Aorta (tissue), 5 donors: ENCODE measurements around the gene MYO7B. TPM values are rescaled to one million over a fixed set of nuclear protein-coding genes. Genes with fewer than 3 reads are reported as not detected.

Experiments
- ATAC-seq: fragments of 200-7000 bp; cut with Tn5 transposase; one replicate; pipeline ENCODE4 v1.9.1; 2022; ENCODE audit warnings: moderate library complexity; ENCODE audit not compliant: low FRiP score
- DNase-seq, 2 donors: peaks; one replicate each; pipeline ENCODE4 v3.0.0-alpha.2; 2020
- H3K27ac ChIP-seq, 2 donors: one replicate each; pipeline ENCODE4 v1.5.1; 2013; ENCODE audit warnings: low read length in 2 of 2, mild to moderate bottlenecking in 2 of 2, moderate library complexity in 2 of 2, control low read depth in 1 of 2, inconsistent platforms in 1 of 2, low read depth in 1 of 2
- H3K27me3 ChIP-seq, 2 donors: one replicate each; pipeline ENCODE4 v1.6.1; 2013; ENCODE audit warnings: control low read depth in 1 of 2, low read length in 1 of 2, mild to moderate bottlenecking in 1 of 2, moderate library complexity in 1 of 2; ENCODE audit not compliant: insufficient read depth in 2 of 2, control insufficient read depth in 1 of 2
- H3K36me3 ChIP-seq, 2 donors: one replicate each; pipeline ENCODE4 v1.6.1; 2013; ENCODE audit warnings: control low read depth in 1 of 2, low read length in 1 of 2, mild to moderate bottlenecking in 1 of 2; ENCODE audit not compliant: insufficient read depth in 2 of 2, control insufficient read depth in 1 of 2
- H3K4me1 ChIP-seq, 2 donors: one replicate each; pipeline ENCODE4 v1.6.1; 2013; ENCODE audit warnings: low read length in 2 of 2, control low read depth in 1 of 2, mild to moderate bottlenecking in 1 of 2, moderate library complexity in 1 of 2; ENCODE audit not compliant: insufficient read depth in 2 of 2, control insufficient read depth in 1 of 2
- H3K4me3 ChIP-seq, 2 donors: one replicate each; pipeline ENCODE4 v1.5.1; 2013; ENCODE audit warnings: low read length in 2 of 2, control low read depth in 1 of 2, mild to moderate bottlenecking in 1 of 2
- H3K9me3 ChIP-seq: one replicate; pipeline ENCODE4 v1.6.1; 2013; ENCODE audit warnings: mild to moderate bottlenecking, low read length; ENCODE audit not compliant: control insufficient read depth
- WGBS, 2 donors: extraction: QIAGEN DNeasy Blood & Tissue Kit; methylation state at CpG; one replicate each; pipeline ENCODE4 v1.1.7; 2013; 5-methylcytosine and 5-hydroxymethylcytosine counted together
- intact Hi-C, 2 donors: fragments of 100-400 bp; cut with DNase I; formaldehyde crosslinking; loops; one replicate each; pipeline versions ENCODE4 v1.14.2 to v1.15.0; 2022
- polyA plus RNA-seq, 2 donors: library from polyadenylated mRNA; stranded (reverse); fragments of 200-250 nt; gene quantifications; one replicate each; pipeline ENCODE4 v1.2.3, GENCODE V29; 2013
- total RNA-seq, 2 donors: library from RNA; stranded (reverse); fragmentation: NEBNext Ultra II Directional; extraction: Animal tissue kit (Norgen Biotek cat#: 25700); gene quantifications; one replicate each; pipeline ENCODE4 v1.2.1, GENCODE V29; 2021
- donor health status: healthy with polysubstance abuse.
- donor health status: Bipolar disorder and iron deficiency.
- donor health status: DM: no; HTN: no; CAD: no.
- donor health status: DM: no; HTN: no; CAD: no.
- donor health status: DM: yes; HTN: yes; CAD: no.

The MYO7B gene
- total and polyA plus RNA-seq, 4 donors: 0.32 to 26.3 (median 1.6) TPM

DNA sequence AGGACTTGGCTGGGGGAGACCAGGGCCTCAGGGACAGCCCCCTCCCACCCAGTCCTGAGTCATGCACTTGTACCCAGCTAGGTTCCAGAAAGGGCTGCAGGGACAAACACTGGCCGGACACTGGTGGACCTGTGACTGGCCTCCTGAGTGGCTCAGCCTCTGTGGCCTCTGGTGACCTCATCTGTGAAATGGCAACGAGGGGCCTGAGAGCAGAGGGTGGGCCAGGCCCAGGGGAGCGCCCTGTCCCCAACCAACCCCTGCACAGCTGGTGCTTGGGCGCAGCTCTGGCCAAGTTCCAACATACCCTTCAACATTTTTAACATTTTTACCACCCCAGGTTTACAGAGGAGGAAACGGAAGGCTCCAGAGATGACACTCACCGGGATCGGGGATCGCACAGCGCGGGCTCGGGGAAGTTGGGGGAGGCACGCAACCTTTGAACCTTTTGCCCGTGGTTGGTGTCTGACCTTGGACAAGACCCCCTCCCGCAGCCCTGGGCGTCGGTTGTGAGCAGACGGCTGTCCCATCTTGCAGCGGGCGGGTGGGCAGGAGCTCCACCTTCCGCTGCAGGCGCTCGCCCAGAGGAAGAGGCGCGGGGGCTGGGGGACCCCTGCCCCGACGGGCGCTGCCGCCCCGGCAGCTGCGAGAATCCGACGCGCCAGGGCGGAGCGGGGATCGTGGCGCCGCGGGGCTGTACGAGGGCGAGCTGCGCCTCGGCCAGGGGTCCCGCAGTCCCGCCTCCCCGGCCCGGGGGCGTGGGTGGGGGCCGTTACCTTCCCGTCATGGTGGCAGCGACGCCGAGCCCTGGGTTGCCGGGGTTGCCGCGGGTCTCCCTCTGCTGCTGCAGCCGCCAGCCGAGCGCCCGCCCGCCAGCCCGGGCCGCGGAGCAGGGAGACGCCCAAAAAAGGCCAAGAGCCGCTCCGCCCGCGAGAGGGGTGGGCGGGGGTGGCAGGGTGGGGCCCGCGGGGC lies 139.0 kb downstream of the MYO7B start:
- intact Hi-C loops: no loop called here
- DNase-seq: peak; percentile 67 to 88
- H3K27ac ChIP-seq: peak overlapping the region; percentile 22 to 64
- ATAC-seq: peak; percentile 67
- H3K4me3 ChIP-seq: peak overlapping the region; percentile 55 to 95
- no peaks in the 10 kb centered on the region for H3K4me1 ChIP-seq
- no peaks in the 10 kb centered on the region for H3K9me3 ChIP-seq
- no peaks in the 10 kb centered on the region for H3K27me3 ChIP-seq
- H3K36me3 ChIP-seq: no peaks in the 10 kb centered on the region
- 1% methylated on average over 67 to 72 of the region's 72 CpGs for WGBS, 2 donors

DNA sequence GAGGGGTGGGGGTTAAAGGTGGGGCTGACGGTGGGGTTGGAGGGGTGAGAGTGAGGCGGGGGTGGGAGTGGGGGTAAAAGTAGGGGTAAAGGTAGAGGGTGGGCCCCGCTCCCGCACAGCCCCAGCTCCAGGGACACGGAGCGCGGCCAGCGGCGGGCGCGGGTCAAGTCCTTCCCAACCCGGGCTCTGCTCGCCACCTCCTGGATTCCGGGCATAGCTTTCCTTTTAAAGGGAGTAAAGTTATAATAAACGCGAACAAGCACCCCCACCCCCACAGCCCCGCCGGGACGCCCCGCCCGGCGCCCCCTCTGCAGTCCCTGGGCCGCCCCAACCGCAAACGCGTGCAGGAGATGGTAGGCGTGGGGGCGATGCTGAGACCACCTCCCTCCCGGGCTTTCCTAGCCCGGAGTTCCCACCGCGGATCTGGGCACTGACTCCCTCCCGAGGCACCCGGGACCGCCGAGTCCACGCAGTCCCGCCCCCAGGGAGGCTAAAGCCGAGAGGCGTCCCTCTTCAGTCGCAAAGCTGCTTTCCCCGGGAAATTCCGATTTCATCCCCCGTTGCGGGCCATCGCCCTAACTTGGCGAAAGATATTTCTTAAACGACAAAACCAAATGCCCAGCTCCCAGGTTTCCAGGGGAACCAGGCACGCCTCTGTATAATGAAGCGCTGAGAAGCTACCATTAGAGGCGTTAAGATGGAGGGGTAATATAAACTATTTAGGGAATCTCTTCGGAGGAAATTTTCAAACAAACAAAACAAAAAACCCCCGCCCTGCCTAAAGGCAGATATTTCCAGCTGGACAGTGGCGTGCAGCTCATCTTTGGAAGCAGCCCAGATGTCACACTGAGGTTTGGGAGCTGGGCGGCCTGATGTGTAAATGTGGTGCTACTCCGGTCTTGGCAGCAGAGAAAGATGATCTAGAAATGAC lies 140.1 kb downstream of the MYO7B start, which contains the start of gene LIMS2:
LIMS2 (minus strand) TSS at position 200 of the 931 bp plus-strand sequence. CDS start 506 bp downstream, outside the sequence.
- ATAC-seq (peak; percentile 63), DNase-seq (peak in 1 of 2 donors; percentile 71)
- no peaks in the 10 kb centered on the region for H3K27me3 ChIP-seq
- H3K4me3 ChIP-seq: peak within 1 kb of the TSS; percentile 55 to 95
- H3K27ac ChIP-seq: peak within 1 kb of the TSS; percentile 41 to 79
- 1 to 2% methylated on average over 47 to 56 of the region's 56 CpGs for WGBS, 2 donors
- H3K4me1 ChIP-seq: no peaks in the 10 kb centered on the region
- H3K36me3 ChIP-seq: no peaks in the 10 kb centered on the region
- intact Hi-C loops: no loop called here
- no peaks in the 10 kb centered on the region for H3K9me3 ChIP-seq

- H3K27me3 ChIP-seq: no peaks in the 10 kb centered on the region
- peak in 1 of 2 donors; percentile 79 for DNase-seq
- no peak overlapping the region for H3K27ac ChIP-seq
- H3K36me3 ChIP-seq: no peaks in the 10 kb centered on the region
- ATAC-seq: no peak
- intact Hi-C loops: no loop called here
- WGBS, 2 donors: 14 to 22% methylated on average over 2 of the region's 2 CpGs
- H3K4me1 ChIP-seq: no peaks in the 10 kb centered on the region
- no peak overlapping the region for H3K4me3 ChIP-seq
- no peaks in the 10 kb centered on the region for H3K9me3 ChIP-seq
Measured at GRCh38 chr2:127676906-127677305, 141.4 kb downstream of the MYO7B start.

DNA sequence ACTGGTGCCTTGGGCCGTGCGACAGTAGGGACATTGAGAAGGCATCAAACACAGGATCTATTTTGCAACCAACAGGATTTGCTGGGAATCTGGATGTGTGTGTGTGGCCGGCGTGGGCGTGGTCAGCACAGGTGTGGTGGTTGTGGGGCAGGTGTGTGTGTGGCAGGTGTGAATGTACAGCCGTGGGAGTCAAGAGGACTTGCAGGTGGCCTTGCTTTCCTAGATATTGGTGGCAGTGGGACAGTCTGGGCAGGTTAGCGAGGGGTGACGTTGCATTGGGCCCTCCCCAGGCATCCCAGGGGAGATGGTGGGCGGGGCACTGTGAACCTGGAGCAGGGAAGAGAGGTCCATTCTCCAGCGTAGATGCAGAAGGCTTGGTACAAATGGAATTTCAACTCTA lies 143.0 kb downstream of the MYO7B start:
- no peak for DNase-seq
- Histone ChIP-seq H3K27me3 (no peaks in the 10 kb centered on the region), H3K4me3 (no peak overlapping the region), H3K9me3 (no peaks in the 10 kb centered on the region), H3K4me1 (no peaks in the 10 kb centered on the region), H3K27ac (no peak overlapping the region), H3K36me3 (no peaks in the 10 kb centered on the region)
- intact Hi-C loops: no loop called here
- WGBS, 2 donors: 90 to 92% methylated on average over 10 of the region's 10 CpGs
- no peak for ATAC-seq

DNA sequence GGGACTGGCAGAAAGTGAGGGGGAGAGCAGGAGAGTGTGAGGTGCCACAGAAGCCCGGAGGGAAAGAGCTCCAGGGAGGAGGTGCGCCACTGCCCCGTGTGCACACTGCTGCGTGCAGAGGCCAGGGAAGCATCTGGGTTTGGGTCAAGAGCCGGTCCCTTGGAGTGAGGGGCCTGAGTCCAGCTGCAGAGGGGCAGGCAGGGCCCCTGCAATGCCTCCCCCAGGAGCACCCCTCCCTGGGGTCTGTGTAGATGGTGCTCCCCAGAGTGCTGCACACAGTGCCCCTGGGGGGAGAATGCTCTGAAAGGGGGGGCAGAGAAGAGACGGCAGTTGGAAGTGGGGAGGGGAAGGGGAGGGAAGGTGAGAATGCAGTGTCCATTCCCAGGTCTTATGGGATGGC lies 143.5 kb downstream of the MYO7B start:
- WGBS, 2 donors: 94 to 96% methylated on average over 6 of the region's 6 CpGs
- Histone ChIP-seq H3K9me3 (no peaks in the 10 kb centered on the region), H3K4me3 (no peak overlapping the region), H3K36me3 (no peaks in the 10 kb centered on the region), H3K27me3 (no peaks in the 10 kb centered on the region), H3K4me1 (no peaks in the 10 kb centered on the region), H3K27ac (no peak overlapping the region)
- DNase-seq (no peak), ATAC-seq (no peak)
- intact Hi-C loops: no loop called here

- intact Hi-C loops: no loop called here
- H3K27ac ChIP-seq: no peak overlapping the region
- H3K4me3 ChIP-seq: no peak overlapping the region
- H3K4me1 ChIP-seq: no peaks in the 10 kb centered on the region
- H3K36me3 ChIP-seq: no peaks in the 10 kb centered on the region
- DNase-seq: no peak
- WGBS, 2 donors: 95% methylated on average over 15 of the region's 15 CpGs
- H3K27me3 ChIP-seq: no peaks in the 10 kb centered on the region
- ATAC-seq: no peak
- H3K9me3 ChIP-seq: no peaks in the 10 kb centered on the region
Measured at GRCh38 chr2:127679680-127680361, 144.3 kb downstream of the MYO7B start.

DNA sequence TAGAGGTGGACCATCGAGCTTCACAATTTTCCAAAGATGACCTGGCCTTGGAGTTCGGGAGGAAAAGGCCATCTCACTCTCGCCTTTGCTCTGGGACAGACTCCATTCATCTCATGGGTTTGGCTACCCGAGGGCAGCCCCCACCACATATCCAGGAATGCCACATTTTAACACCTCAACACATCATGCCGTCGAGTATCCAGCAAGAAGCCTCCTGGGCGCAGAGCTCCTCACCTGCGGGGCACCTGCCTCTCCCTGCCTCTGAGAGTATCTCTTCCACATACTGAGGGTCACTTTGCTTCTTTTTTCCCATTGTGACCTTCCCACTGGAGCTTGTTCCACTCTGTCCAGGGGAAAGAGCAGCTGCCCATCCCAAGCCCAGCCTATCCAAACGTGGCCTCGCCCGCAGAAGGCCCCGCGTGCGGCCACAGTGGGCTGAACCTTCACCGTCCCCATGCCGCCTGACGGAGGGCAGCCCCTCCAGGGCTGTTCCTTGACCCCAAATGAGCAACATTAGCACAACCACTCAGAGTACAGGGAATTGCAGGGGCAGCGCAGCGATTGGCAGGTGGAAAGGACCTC lies 145.3 kb downstream of the MYO7B start:
- ATAC-seq (no peak), DNase-seq (no peak)
- no peaks in the 10 kb centered on the region for H3K4me1 ChIP-seq
- H3K4me3 ChIP-seq: no peak overlapping the region
- H3K27me3 ChIP-seq: no peaks in the 10 kb centered on the region
- WGBS, 2 donors: 80% methylated on average over 19 of the region's 19 CpGs
- H3K27ac ChIP-seq: no peak overlapping the region
- H3K36me3 ChIP-seq: no peaks in the 10 kb centered on the region
- intact Hi-C loops: no loop called here
- H3K9me3 ChIP-seq: no peaks in the 10 kb centered on the region

GRCh38 chr2:127681288-127681804 lies 145.9 kb downstream of the MYO7B start:
- no peaks in the 10 kb centered on the region for H3K9me3 ChIP-seq
- intact Hi-C loops: no loop called here
- peak; percentile 50 for ATAC-seq

More at GRCh38 chr2:127681288-127681804, 145.9 kb downstream of the MYO7B start:
- Histone ChIP-seq H3K4me3 (no peak overlapping the region), H3K36me3 (no peaks in the 10 kb centered on the region), H3K4me1 (no peaks in the 10 kb centered on the region), H3K27ac (no peak overlapping the region), H3K27me3 (no peaks in the 10 kb centered on the region)
- DNase-seq: peak in 1 of 2 donors; percentile 84
- 3 to 6% methylated on average over 23 to 25 of the region's 25 CpGs for WGBS, 2 donors
